NCI-H1105 treated with DMSO at 0.1 percent for 48 hours (cell line): ENCODE results near the gene SBNO1.

Source experiments
- DNase-seq: peaks from one replicate; lab custom pipeline; 2025; lab: John Stamatoyannopoulos, UW

SBNO1 gene

DNA sequence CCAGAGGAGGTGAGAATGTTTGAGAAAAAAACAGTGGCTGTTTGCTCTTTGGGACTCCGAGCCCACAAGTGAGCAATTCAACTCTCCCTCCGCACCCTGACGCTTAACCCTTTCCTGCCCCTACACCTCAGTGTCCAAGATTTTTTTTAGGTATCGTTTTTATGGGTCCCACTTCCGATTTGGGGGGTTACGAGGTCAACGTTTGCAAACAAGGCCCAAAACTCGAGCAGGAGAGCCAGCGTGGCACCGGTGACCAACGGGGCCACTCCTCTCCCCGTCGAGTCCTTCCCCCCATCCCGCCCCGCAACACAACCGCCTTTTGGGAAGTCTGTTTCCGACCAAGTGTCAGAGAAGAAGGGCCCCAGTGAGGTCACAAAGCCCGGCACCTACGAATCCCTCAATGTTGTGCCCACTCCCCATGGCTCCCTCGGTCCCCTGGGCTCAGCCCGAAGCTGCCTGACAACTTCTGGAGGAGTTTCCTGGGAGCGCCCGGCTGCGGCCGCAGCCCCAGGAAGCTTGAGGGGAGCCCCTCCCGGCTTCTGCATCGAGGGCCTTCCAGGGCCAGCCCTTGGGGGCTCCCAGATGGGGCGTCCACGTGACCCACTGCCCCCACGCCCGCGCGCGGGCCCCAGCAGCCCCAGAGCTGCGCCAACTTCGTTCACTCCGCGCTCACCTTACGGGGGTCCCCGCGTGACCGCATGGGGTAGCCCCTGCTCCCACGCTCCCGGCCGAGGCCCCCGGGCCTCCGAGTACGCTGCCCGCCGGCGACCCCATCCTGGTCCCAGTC lies 94.2 kb downstream of the SBNO1 start:
- DNase-seq = peak; percentile 24

DNA sequence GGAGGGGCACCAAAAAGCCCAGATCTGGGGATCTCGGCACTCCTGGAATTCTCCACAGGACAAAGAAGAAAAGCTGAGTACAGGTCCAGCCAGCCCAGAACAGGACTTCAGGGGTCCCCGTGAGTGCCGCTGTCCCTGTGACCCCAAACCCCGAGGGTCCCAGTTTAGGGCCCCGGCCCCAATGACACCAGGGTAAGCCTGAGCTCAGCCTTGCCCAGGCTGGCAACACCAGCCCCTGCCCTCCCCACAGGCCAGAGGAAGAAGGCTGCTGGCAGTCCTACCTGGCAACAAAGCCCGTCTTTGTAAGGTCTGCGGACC lies 94.8 kb downstream of the SBNO1 start:
- no peak for DNase-seq

DNA sequence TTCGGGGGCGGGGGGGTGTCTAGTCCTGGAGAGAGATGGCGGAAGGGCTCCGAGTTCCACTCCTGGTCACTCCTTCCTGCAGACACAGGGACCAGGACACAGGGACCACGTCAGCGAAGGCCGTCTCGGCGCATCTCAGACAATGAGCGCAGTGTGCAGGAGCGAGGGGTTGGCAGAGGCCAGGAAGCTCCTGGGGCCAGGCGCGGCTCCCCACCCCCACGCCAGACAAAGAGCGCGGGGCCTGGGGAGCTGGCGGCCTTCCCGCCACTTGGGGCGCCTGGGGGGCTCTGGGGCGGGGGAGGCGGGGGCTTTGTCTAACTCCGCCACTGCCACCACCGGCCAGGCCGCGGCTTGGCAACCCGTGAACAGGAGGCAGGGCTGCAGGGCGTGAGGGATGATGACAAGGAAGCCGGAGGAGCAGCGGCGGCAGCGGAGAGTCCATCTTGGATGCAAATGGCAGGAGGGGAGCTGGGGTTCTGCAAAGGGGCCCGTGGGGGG lies 95.2 kb downstream of the SBNO1 start:
- peak; percentile 88 for DNase-seq

- DNase-seq = no peak
These were observed 95.8 kb downstream of the SBNO1 start for GRCh38 chr12:123268850-123269249.

DNA sequence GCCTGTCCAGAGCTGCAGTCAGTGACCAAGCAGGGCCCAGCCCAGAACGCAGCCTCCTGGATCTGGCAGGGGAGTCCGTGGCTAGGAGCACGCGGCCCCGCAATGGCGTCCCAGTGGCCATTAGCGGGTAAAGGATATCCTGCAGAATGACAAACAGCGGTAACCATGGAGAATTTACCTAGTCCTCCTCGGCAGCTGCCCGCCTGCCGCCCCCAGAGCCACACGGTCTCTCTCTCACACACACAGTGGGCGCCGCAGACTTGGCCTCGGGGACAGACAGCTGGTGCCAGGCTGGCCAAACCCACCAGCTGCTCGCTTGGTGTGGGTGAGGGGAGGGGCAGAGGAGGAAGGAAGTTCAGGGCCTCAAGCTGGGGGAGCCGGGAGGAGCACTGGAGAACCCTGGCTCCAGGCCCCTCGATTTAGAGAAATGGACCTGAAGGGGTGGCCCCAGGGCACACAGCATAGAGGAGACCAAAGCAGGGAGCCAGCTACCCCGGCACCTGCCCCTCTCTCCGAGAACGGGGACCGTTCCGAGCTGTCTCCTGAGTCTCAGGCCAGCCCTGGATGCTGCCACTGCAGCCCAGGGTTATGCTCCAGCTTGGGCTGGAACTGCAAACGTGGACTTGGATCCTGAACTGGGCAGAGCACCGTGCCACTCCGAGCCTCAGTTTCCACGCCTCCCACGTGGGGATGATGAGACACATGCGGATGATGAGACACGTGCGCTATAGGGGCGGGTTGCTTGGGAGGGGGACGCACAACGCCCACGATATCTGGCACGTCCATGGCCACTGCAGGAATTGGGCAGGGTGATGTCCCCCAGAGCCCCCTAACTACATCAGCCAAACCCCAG lies 96.4 kb downstream of the SBNO1 start:
- DNase-seq = peak; percentile 93

- DNase-seq = no peak
These were observed 97.2 kb downstream of the SBNO1 start for GRCh38 chr12:123267335-123267920.

DNA sequence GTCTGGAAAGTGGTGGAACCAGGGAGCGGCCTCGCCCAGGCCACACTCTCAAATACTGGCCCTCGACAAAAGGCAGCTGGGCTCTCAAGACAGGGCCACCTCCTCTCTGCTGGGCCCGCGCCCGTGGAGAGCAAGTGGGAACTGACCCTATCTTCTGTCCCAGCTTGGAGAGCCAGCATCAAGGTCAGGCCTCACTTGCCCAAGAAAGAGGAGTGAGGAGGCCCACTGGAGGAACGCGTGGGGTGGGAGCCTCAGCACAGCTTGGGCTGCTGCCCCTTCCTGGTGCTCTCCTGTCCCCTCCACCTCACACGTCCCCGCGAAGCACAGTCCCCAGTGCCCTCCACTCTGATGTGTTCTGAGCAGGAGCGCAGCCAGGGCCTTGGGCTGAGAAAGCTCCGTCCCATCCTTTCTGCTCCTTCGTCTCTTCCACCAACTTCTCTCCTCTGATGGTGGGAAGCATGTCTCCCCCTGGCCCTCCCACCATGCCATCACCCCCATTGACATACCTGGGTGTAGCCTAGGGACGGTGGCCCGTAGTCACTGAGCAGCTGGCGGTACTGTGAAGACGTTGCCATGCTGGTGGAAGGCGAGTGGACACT lies 97.9 kb downstream of the SBNO1 start:
- DNase-seq = no peak

- DNase-seq = no peak
These were observed 98.6 kb downstream of the SBNO1 start for GRCh38 chr12:123265851-123266678.

DNA sequence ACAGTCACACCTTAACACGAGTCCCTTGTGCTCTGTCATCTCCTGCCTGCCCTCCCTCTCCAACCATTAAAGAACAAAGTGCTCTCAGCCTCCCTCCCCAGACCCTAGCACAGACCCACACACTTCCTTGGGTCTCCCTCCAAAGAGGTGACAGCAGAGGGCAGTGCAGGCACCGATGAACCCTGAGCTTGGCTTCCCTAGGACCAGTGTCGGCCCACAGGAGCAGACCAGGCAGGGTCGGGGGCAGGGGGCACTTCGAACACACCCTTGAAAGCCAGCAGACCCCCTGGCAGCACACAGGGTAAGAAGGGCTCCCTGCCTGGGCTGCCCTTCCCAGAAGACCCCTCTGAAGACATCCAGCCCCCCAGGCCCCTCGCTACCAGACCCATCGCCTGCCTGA lies 100.0 kb downstream of the SBNO1 start:
- DNase-seq = no peak

GRCh38 chr12:123263196-123263817 lies 101.3 kb downstream of the SBNO1 start:
- DNase-seq = peak; percentile 7

- no peak for DNase-seq
These were observed 103.5 kb downstream of the SBNO1 start for GRCh38 chr12:123261196-123261595.

GRCh38 chr12:123260081-123260480 lies 104.6 kb downstream of the SBNO1 start:
- no peak for DNase-seq

DNA sequence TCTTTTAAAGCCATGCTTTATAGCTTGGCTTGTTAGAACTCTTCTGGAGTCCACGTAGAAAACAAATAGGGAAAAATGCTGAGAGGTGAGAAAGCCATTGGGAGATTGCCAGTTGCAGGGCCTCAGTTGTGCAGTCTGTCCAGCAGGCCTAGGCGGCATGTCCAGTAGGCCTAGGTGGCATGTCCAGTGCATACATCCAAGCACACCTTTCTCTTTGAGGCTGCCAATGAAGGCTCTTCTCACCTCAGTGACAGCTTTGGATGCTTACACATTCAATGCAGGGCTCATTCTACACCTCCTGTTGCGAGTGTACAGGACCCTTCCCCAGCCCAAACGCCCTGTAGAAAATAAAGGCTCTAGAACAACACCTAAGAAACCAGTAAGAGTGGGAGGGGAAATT lies 106.1 kb downstream of the SBNO1 start:
- no peak for DNase-seq

DNA sequence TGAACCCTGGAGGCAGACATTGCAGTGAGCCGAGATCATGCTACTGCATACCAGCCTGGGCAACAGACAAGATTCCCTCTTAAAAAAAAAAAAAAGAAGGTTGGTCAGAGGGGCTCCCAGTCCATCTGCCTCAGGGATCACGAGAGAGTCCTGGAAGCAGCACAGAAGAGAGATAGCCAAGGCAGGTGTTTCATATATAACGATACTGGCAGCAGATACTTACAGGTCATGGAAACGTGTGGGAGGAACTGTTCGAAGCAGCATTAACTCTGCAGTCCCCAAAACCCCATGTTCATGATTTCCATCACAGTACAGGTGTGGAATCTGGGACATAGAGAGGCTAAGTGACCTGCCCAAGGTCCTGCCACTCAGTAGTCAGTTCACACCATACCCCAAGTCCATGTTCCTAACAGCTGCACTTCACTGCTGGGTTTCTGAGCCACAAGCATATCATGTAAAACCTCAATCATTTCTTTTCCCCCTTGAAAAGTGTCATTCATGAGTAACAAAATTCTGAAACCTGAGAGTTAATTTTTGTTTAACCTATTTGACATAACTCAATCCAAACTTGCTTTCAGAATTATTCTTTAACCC lies 109.7 kb downstream of the SBNO1 start:
- no peak for DNase-seq

GRCh38 chr12:123253641-123254459 lies 110.8 kb downstream of the SBNO1 start:
- no peak for DNase-seq

GRCh38 chr12:123252365-123252764 lies 112.3 kb downstream of the SBNO1 start:
- peak; percentile 42 for DNase-seq

- no peak for DNase-seq
These were observed 113.1 kb downstream of the SBNO1 start for GRCh38 chr12:123251403-123252076.

GRCh38 chr12:123250471-123251383 lies 113.9 kb downstream of the SBNO1 start:
- peak; percentile 63 for DNase-seq
